Measurements from ENCODE around the gene TFF1. TPM values are rescaled to one million over a fixed set of nuclear protein-coding genes. Genes with fewer than 3 reads are reported as not detected.

The TFF1 gene
- total RNA-seq, 4 donors from 2014 or later, result 8.6 to 45.3 (median 25.8) TPM; not detected in 1

- no peaks in the 10 kb centered on the region for H3K9me3 ChIP-seq
- H3K4me1 ChIP-seq, result peaks cover 0 to 37% (median 23%) of the 10 kb centered on the region in 4 donors
- peak overlapping the region in 3 of 4 donors; percentile 2 to 52 (median 28) for H3K27ac ChIP-seq
- H3K4me3 ChIP-seq, result no peak overlapping the region
- in situ Hi-C loops (cut with MboI; ENCODE audit: low pct_ligation_motif_present in 1 of 4, low pct_unique_long_range_greater_than_20kb in 1 of 4, low sequenced_read_pairs in 3 of 4) (loop anchor here in 1 of 4 donors (25.0 kb wide), 1 partner anchor 243 kb away; no protein-coding TSS in a partner anchor), intact Hi-C loops (cut with DNase I; ENCODE audit: low total_unique reads) (no loop called here)
- 20 to 52% methylated on average over 2 to 9 of the region's 10 CpGs for WGBS, 2 donors (ENCODE audit: low coverage in 1 of 2)
- no peaks in the 10 kb centered on the region for H3K27me3 ChIP-seq
- TF ChIP-seq POLR2AphosphoS5 (IDR thresholded peaks at IDR 0.05) (peak in 2 of 3 donors; percentile 19 to 21), POLR2A (IDR thresholded peaks at IDR 0.05) (no peak), CTCF (IDR thresholded peaks at IDR 0.05) (no peak)
- no peaks in the 10 kb centered on the region for H3K36me3 ChIP-seq
- no peak for DNase-seq
Measured at GRCh38 chr21:42319376-42319775, 47.0 kb downstream of the TFF1 start.

GRCh38 chr21:42317826-42318746 lies 48.2 kb downstream of the TFF1 start:
- no peak for TF ChIP-seq EP300 (IDR thresholded peaks at IDR 0.05; ENCODE audit: low read depth)
- no peak for TF ChIP-seq POLR2A (IDR thresholded peaks at IDR 0.05)
- no peak for TF ChIP-seq POLR2AphosphoS5 (IDR thresholded peaks at IDR 0.05)
- no peak for TF ChIP-seq CTCF (IDR thresholded peaks at IDR 0.05)
- intact Hi-C loops (cut with DNase I; ENCODE audit: low total_unique reads), result no loop called here
- peaks cover 5 to 49% (median 26%) of the 10 kb centered on the region in 4 donors for H3K4me1 ChIP-seq
- DNase-seq, result no peak
- 72% methylated on average over 14 of the region's 20 CpGs; no CpG with 5 or more reads in 1 of the 2 donors for WGBS, 2 donors (ENCODE audit: low coverage in 1 of 2)
- no peaks in the 10 kb centered on the region for H3K27me3 ChIP-seq
- H3K36me3 ChIP-seq, result no peaks in the 10 kb centered on the region
- peak overlapping the region; percentile 79 to 87 (median 84) for H3K27ac ChIP-seq
- H3K4me3 ChIP-seq, result no peak overlapping the region
- in situ Hi-C loops (cut with MboI; ENCODE audit: low pct_ligation_motif_present in 1 of 4, low pct_unique_long_range_greater_than_20kb in 1 of 4, low sequenced_read_pairs in 3 of 4), result loop anchor here in 1 of 4 donors (25.0 kb wide), 1 partner anchor 244 kb away; no protein-coding TSS in a partner anchor
- no peaks in the 10 kb centered on the region for H3K9me3 ChIP-seq

DNA sequence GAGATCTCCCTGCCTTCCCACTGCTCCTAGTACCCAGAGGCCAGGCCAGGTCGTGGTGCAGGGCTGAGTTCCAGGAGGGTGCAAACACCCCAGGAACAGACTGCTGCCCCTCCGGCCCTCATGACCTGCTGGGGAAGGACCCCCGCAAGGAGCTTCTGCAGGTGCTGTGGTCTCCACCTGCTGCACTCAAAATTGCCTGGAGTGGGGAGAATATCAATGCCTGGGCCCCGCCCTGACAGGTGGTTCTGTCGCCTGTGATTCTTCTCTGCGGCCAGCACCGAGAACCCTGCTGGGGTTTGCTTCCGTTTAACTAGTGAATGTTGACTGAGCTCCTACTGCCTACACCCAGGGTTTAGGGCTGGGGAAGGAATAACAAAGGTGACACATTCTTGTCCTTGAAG lies 49.0 kb downstream of the TFF1 start:
- no peaks in the 10 kb centered on the region for H3K9me3 ChIP-seq
- no peaks in the 10 kb centered on the region for H3K36me3 ChIP-seq
- in situ Hi-C loops (cut with MboI; ENCODE audit: low pct_ligation_motif_present in 1 of 4, low pct_unique_long_range_greater_than_20kb in 1 of 4, low sequenced_read_pairs in 3 of 4) (loop anchor here in 1 of 4 donors (25.0 kb wide), 1 partner anchor 245 kb away; no protein-coding TSS in a partner anchor), intact Hi-C loops (cut with DNase I; ENCODE audit: low total_unique reads) (no loop called here)
- WGBS, 2 donors (ENCODE audit: low coverage in 1 of 2), result 50 to 55% methylated on average over 4 to 8 of the region's 8 CpGs
- no peak for TF ChIP-seq EP300 (IDR thresholded peaks at IDR 0.05; ENCODE audit: low read depth)
- peak in 1 of 3 donors; percentile 22 for TF ChIP-seq POLR2AphosphoS5 (IDR thresholded peaks at IDR 0.05)
- TF ChIP-seq CTCF (IDR thresholded peaks at IDR 0.05), result no peak
- TF ChIP-seq POLR2A (IDR thresholded peaks at IDR 0.05), result peak; percentile 43
- peak overlapping the region in 1 of 4 donors; percentile 14 for H3K4me3 ChIP-seq
- DNase-seq, result peak; percentile 66
- peaks cover 9 to 56% (median 33%) of the 10 kb centered on the region in 4 donors for H3K4me1 ChIP-seq
- H3K27ac ChIP-seq, result peak overlapping the region; percentile 79 to 87 (median 84)
- H3K27me3 ChIP-seq, result no peaks in the 10 kb centered on the region

DNA sequence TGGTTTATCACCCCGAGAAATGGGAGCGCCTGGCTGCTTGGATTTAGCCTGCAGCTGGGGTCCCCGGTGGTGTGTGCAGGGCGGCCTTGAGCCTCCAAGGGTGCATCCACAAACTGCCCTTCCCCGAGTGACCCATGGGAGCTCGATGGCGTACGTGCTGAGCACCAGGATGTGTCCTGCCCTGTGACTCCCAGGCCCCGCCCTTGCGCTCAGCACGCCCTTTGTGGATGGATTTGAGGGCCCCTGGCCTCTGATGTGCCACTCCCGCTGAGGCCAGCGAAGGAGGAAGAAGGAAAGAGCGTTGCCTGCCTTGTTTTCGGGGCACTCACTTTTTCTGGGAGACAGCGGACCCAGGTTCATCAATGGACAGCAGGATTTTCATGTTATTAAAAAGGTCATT lies 49.4 kb downstream of the TFF1 start:
- in situ Hi-C loops (cut with MboI; ENCODE audit: low pct_ligation_motif_present in 1 of 4, low pct_unique_long_range_greater_than_20kb in 1 of 4, low sequenced_read_pairs in 3 of 4) (loop anchor here in 1 of 4 donors (25.0 kb wide), 1 partner anchor 245 kb away; no protein-coding TSS in a partner anchor), intact Hi-C loops (cut with DNase I; ENCODE audit: low total_unique reads) (no loop called here)
- peak; percentile 93 for TF ChIP-seq POLR2A (IDR thresholded peaks at IDR 0.05)
- TF ChIP-seq POLR2AphosphoS5 (IDR thresholded peaks at IDR 0.05), result peak; percentile 73 to 94 (median 93)
- TF ChIP-seq CTCF (IDR thresholded peaks at IDR 0.05), result peak in 2 of 5 experiments; percentile 55 to 60
- peak; percentile 16 for TF ChIP-seq EP300 (IDR thresholded peaks at IDR 0.05; ENCODE audit: low read depth)
- H3K4me3 ChIP-seq, result peak overlapping the region in 1 of 4 donors; percentile 14
- H3K36me3 ChIP-seq, result no peaks in the 10 kb centered on the region
- H3K27me3 ChIP-seq, result no peaks in the 10 kb centered on the region
- peak; percentile 90 for DNase-seq
- peaks cover 9 to 61% (median 37%) of the 10 kb centered on the region in 4 donors for H3K4me1 ChIP-seq
- 47% methylated on average over 14 of the region's 16 CpGs; no CpG with 5 or more reads in 1 of the 2 donors for WGBS, 2 donors (ENCODE audit: low coverage in 1 of 2)
- peak overlapping the region; percentile 79 to 87 (median 84) for H3K27ac ChIP-seq
- H3K9me3 ChIP-seq, result no peaks in the 10 kb centered on the region

Data from transverse colon (tissue), 4 donors.